Measurements from ENCODE around the gene CELA2B.
"Not testable (repeated sequence)": the region's sequence is repeated elsewhere in the genome, so short reads cannot be mapped to it uniquely, and the experiment has no call there.

The CELA2B gene

DNA sequence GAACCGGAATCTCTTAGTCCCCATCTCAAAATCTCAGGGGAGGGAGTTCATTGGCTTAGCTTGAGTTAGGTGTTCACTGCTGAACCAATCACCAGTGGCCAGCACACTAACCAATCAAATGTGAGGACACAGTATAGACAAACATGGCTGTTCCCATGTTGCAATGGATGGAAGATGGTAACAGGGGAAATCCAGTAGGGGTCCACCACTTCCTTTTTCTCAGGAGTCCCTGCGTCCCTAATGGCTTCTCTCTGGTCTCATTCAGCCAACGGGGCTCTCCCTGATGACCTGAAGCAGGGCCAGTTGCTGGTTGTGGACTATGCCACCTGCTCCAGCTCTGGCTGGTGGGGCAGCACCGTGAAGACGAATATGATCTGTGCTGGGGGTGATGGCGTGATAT is 9.7 kb downstream of the CELA2B start:
- Histone ChIP-seq H3K36me3 (ENCODE audit: insufficient read depth, insufficient read length, low read length) (no peaks in the 10 kb centered on the region), H3K4me1 (ENCODE audit: insufficient read depth, insufficient read length) (no peaks in the 10 kb centered on the region), H3K27me3 (ENCODE audit: insufficient read depth, insufficient read length) (no peaks in the 10 kb centered on the region), H3K9ac (ENCODE audit: insufficient read length, low read depth) (no peak overlapping the region), H3K9me3 (ENCODE audit: insufficient read depth, low read length) (no peaks in the 10 kb centered on the region), H3K4me3 (ENCODE audit: insufficient read length, low read depth) (no peak overlapping the region)
- TF ChIP-seq ZNF274 (IDR thresholded peaks at IDR 0.05; ENCODE audit: low read depth, low read length) (no peak), SUZ12 (IDR thresholded peaks at IDR 0.05; ENCODE audit: extremely low read depth, insufficient read depth, insufficient read length) (no peak), YY1 (IDR thresholded peaks at IDR 0.05; ENCODE audit: insufficient read depth, insufficient read length) (no peak)
- DNase-seq (ENCODE audit: low read depth, low spot score), result no peak

DNA sequence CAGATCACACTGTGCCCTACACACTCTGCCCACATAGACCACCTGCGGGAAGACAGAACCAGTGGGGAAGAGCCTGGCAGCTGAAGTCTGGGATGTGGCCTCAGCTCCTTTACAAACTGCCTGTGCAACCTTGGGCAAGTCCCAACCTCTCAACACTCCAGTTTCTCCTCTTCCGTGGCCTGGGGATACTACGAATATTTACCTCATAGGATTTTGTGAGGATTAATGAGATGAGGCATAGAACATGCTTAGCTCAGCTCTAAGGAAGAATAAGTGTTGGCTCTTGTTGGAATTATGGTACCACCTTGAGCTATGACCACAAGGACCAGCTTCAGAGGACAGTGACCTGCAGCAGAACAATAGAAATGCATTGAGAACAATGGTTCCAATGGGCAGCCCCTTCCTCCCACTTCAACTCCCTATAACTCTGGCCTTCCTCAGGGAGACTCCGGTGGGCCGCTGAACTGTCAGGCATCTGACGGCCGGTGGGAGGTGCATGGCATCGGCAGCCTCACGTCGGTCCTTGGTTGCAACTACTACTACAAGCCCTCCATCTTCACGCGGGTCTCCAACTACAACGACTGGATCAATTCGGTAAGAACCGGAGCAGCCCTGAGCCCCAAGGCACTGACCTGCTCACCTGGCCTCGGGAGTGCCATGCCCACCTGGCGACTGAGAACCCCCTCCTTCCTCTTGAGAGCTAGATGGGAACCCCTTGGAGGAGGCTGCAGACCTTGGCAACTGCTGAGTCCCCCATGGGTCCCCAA is 11.1 kb downstream of the CELA2B start:
- not testable (repeated sequence) for H3K4me1 ChIP-seq (ENCODE audit: insufficient read depth, insufficient read length); H3K27me3 ChIP-seq (ENCODE audit: insufficient read depth, insufficient read length); H3K36me3 ChIP-seq (ENCODE audit: insufficient read depth, insufficient read length, low read length); H3K9ac ChIP-seq (ENCODE audit: insufficient read length, low read depth); H3K9me3 ChIP-seq (ENCODE audit: insufficient read depth, low read length); H3K4me3 ChIP-seq (ENCODE audit: insufficient read length, low read depth); DNase-seq (ENCODE audit: low read depth, low spot score)

DNA sequence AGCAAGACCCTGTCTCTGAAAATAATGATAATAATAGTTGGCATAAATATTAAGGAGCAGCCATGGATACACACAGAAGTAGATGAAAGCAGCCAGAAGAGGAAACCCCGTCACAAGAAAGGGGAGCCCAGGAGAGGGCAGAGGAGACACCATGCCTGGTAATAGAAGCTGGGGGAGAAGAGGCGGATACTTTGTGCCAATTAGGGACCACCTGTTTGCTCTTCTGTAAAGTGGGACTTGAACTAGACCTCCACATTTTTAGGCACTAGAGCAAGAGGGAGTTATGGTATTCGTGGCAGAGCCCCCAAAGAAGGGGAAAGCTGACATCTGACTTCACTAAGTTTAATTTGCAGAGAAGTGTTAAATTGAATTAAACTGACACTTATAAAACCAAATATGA is 12.5 kb downstream of the CELA2B start:
- no peak for TF ChIP-seq ZNF274 (IDR thresholded peaks at IDR 0.05; ENCODE audit: low read depth, low read length)
- no peak for TF ChIP-seq YY1 (IDR thresholded peaks at IDR 0.05; ENCODE audit: insufficient read depth, insufficient read length)
- no peak for TF ChIP-seq SUZ12 (IDR thresholded peaks at IDR 0.05; ENCODE audit: extremely low read depth, insufficient read depth, insufficient read length)

DNA sequence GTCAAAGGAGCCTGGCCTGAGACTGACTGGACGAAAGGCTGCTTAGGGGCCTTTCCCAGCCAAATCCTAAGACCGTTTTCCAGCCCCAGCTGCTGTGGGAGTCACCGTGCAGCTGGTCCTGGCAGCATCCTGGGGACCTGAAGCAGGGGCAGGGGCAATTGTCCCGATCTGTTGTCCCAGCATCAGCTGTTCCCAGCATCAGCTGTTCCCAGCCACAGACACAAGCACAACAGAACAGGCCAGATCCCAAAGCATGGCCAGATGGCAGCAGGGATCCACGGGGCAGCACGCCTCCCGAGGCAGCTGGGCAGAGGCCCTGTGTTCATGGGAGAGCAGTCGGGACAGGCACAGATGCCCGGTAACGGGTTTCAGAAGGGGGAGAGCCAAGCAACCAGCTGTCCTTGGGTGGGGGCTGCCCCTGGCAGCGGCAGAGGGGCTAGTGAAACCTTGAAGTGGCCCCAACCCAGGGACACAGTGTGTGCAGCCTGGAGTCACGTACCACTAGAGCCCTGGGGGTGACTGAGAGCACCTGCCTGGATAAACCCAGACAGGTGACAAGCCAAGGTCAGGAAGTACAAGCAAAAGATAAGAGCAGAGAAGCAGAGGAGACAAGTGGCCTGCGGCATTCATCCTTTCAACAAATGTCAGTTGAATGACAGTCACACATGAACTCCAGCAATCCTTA is 13.3 kb downstream of the CELA2B start:
- TF ChIP-seq ZNF274 (IDR thresholded peaks at IDR 0.05; ENCODE audit: low read depth, low read length) (no peak), YY1 (IDR thresholded peaks at IDR 0.05; ENCODE audit: insufficient read depth, insufficient read length) (no peak), SUZ12 (IDR thresholded peaks at IDR 0.05; ENCODE audit: extremely low read depth, insufficient read depth, insufficient read length) (no peak)
- peaks cover 4% of the 10 kb centered on the region for H3K36me3 ChIP-seq (ENCODE audit: insufficient read depth, insufficient read length, low read length)
- no peak for DNase-seq (ENCODE audit: low read depth, low spot score)
- no peaks in the 10 kb centered on the region for H3K4me1 ChIP-seq (ENCODE audit: insufficient read depth, insufficient read length)
- no peaks in the 10 kb centered on the region for H3K9me3 ChIP-seq (ENCODE audit: insufficient read depth, low read length)
- H3K4me3 ChIP-seq (ENCODE audit: insufficient read length, low read depth), result no peak overlapping the region
- H3K27me3 ChIP-seq (ENCODE audit: insufficient read depth, insufficient read length), result no peaks in the 10 kb centered on the region
- H3K9ac ChIP-seq (ENCODE audit: insufficient read length, low read depth), result no peak overlapping the region

More for the DNA sequence above, 12.5 kb downstream of the CELA2B start:
- DNase-seq (ENCODE audit: low read depth, low spot score), result no peak
- Histone ChIP-seq H3K4me1 (ENCODE audit: insufficient read depth, insufficient read length) (no peaks in the 10 kb centered on the region), H3K36me3 (ENCODE audit: insufficient read depth, insufficient read length, low read length) (peaks cover 4% of the 10 kb centered on the region), H3K9ac (ENCODE audit: insufficient read length, low read depth) (no peak overlapping the region), H3K9me3 (ENCODE audit: insufficient read depth, low read length) (no peaks in the 10 kb centered on the region), H3K27me3 (ENCODE audit: insufficient read depth, insufficient read length) (no peaks in the 10 kb centered on the region), H3K4me3 (ENCODE audit: insufficient read length, low read depth) (no peak overlapping the region)

DNA sequence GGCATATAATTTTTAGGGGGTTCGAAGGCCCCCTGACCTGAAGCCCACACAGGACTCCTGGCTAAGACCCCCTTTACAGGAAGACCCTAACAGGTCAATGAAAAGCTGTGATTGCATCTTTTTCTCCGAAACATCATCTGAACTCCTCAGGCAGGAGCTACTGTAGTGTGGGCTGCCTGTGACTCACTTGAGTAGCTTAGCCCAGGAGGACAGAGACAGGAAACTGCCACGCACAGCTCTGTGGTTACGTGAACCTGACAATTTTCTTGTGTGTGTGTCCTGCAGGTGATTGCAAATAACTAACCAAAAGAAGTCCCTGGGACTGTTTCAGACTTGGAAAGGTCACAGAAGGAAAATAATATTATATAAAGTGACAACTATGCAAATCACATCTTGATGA is 15.1 kb downstream of the CELA2B start:
- not testable (repeated sequence) for H3K27me3 ChIP-seq (ENCODE audit: insufficient read depth, insufficient read length); H3K36me3 ChIP-seq (ENCODE audit: insufficient read depth, insufficient read length, low read length); H3K9me3 ChIP-seq (ENCODE audit: insufficient read depth, low read length); H3K4me3 ChIP-seq (ENCODE audit: insufficient read length, low read depth); H3K4me1 ChIP-seq (ENCODE audit: insufficient read depth, insufficient read length); DNase-seq (ENCODE audit: low read depth, low spot score); H3K9ac ChIP-seq (ENCODE audit: insufficient read length, low read depth)

DNA sequence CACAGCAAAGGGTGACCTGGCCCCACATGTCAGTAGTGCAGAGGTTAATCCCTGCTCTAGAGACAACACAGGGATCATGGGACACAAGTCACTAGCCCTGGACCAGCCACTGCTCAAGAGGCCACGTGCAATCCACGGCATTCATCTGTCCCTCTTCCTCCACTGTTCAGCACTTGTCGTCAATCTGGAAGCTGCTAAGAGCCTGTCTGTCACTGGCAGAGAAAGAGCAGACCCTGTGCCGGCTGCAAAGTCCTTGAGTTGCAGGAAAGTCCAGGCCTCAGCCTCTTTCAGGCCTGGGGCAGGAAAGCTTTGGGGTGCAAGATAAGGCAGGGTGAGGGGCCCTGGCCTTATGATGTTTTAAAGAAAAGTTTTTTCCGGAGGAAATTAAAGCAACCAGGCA is 16.7 kb downstream of the CELA2B start:
- Histone ChIP-seq H3K9me3 (ENCODE audit: insufficient read depth, low read length) (no peaks in the 10 kb centered on the region), H3K4me1 (ENCODE audit: insufficient read depth, insufficient read length) (no peaks in the 10 kb centered on the region), H3K4me3 (ENCODE audit: insufficient read length, low read depth) (no peak overlapping the region), H3K27me3 (ENCODE audit: insufficient read depth, insufficient read length) (no peaks in the 10 kb centered on the region), H3K9ac (ENCODE audit: insufficient read length, low read depth) (no peak overlapping the region), H3K36me3 (ENCODE audit: insufficient read depth, insufficient read length, low read length) (peaks cover 9% of the 10 kb centered on the region)
- no peak for DNase-seq (ENCODE audit: low read depth, low spot score)
- TF ChIP-seq ZNF274 (IDR thresholded peaks at IDR 0.05; ENCODE audit: low read depth, low read length), result no peak

DNA sequence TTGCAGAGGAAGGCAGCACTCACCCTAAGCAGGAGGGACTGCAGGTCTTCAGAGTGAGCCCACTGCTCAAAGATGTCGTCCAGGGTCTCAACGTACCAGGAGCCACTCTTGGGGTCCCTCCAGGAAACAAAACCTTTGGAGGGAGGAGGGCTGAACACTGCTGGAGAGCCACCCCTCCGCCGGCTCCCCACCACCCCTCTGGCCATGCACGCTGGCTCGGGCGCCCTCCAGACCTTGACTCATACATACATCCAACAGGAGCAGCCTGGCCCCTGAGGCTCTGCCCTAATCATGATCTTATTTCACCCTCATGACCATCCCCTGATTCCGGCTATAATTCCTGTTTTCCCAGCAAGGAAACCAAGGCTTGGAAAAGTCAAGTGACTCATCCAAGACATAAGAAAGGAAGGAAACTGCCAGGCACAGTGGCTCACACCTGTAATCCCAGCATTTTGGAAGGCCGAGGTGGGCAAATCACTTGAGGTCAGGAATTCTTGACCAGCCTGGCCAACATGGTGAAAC is 18.0 kb downstream of the CELA2B start:
- TF ChIP-seq ZNF274 (IDR thresholded peaks at IDR 0.05; ENCODE audit: low read depth, low read length) (no peak), SUZ12 (IDR thresholded peaks at IDR 0.05; ENCODE audit: extremely low read depth, insufficient read depth, insufficient read length) (no peak), YY1 (IDR thresholded peaks at IDR 0.05; ENCODE audit: insufficient read depth, insufficient read length) (no peak)
- no peak overlapping the region for H3K4me3 ChIP-seq (ENCODE audit: insufficient read length, low read depth)
- no peaks in the 10 kb centered on the region for H3K9me3 ChIP-seq (ENCODE audit: insufficient read depth, low read length)
- no peaks in the 10 kb centered on the region for H3K27me3 ChIP-seq (ENCODE audit: insufficient read depth, insufficient read length)
- H3K36me3 ChIP-seq (ENCODE audit: insufficient read depth, insufficient read length, low read length), result peaks cover 9% of the 10 kb centered on the region
- H3K4me1 ChIP-seq (ENCODE audit: insufficient read depth, insufficient read length), result no peaks in the 10 kb centered on the region
- H3K9ac ChIP-seq (ENCODE audit: insufficient read length, low read depth), result no peak overlapping the region
- DNase-seq (ENCODE audit: low read depth, low spot score), result no peak

Measured in NT2/D1 (cell line).